ENCODE measurements around the gene MCU.

DNA sequence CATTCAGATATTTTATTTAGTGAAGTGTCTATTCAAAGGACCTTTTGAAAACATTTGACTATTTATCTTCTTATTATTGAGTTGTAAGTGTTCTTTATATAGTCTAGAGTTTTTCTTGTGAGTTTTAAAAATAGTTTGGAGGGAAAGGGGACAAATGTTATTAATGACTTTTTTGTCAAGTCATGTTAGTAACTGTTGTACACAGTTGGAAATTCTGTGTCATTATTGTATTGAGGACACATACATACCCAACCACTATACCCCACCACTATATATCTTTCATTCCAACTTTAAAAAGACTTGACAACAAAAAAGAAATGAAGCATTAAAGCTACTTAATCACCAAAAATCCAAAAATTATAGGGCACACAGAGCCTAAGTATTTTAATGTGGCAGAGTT is 148.4 kb downstream of the MCU start:
- TF ChIP-seq POLR2A (IDR thresholded peaks at IDR 0.05; ENCODE audit: low read depth, low read length) = no peak
- no peak for TF ChIP-seq POLR2AphosphoS5 (IDR thresholded peaks at IDR 0.05; ENCODE audit: low read depth, low read length)

All from GM12892 (cell line).